NCI-H146 (cell line): Measurements from ENCODE around the gene ARHGEF19.
"Not testable (repeated sequence)": the region's sequence is repeated elsewhere in the genome, so short reads cannot be mapped to it uniquely, and the experiment has no call there.

Experiments used
- DNase-seq: peaks from one replicate; lab custom pipeline; 2025; lab: John Stamatoyannopoulos, UW

Gene ARHGEF19

DNA sequence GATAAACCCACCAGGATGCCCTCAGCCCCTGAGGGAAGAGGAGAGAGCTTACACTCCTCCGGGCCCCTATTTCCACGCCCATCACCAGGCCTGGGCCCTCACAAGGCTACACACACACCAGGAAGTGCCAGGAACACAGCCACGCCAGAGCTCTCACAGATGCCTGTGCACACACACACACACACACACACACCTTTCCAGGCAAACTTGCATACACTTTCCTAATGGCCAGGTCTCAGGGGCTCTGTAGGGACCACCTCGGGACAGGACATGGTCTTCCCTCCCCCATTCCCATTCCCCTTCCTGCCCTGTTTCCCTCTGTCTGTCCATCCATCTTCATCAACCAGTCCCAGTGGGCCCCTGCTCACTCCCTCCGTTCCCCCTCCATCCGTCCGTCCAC, 46.9 kb downstream of the ARHGEF19 start:
- no peak for DNase-seq

DNA sequence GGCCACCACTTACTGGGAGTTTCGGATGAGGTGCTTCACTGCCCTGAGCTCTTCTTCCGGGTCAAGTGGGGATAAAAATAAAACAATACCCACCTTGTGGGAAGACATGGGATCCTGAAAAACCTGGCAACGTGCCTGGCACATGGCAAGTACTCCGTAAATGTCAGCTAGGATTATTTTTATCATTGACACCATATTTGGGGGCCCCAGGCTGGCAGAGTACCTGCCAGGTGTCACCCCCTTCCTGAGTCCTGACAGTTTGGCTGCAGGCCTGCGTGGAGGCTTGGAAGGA, 47.4 kb downstream of the ARHGEF19 start:
- no peak for DNase-seq

DNA sequence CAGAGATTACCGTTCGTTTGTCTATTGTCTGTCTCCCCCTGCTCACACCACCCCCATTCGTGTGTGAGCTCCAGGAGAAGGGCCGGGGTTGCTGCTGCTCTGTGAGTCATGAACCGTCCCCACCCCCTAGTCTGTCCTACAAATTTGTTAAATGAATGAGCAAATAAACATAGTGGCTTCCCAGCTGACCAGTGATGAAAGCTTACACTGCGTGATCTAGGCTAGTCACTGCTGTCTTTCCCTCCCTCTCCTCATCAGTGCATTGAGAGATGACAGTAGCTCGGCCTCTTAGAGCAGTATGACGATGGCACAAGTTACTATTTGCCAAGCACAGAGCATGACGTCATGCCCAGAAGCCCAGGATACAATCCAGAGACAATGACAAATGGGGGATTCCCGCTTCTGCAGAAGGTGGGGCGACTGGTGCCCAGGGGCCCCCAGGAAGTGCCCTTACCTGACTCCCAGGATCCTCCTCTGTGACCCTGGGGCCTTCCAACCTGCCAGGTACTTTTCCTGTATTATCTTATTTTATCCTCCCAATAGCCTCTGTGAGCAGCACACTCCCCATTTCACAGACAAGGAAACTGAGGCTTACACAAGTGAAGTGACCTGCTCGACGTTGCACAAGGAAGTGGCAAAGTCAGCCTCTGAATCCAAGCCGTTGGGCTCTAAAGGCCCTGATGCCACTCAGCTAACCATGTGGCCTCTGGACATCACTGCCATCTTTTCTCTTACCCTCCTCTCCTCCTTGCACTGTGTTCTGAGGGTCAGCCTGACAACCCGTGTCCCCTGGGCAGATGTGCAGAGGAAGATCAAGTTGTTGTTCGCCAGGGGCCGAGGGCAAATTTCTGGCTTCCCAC, 48.0 kb downstream of the ARHGEF19 start:
- DNase-seq = peak; percentile 93

DNA sequence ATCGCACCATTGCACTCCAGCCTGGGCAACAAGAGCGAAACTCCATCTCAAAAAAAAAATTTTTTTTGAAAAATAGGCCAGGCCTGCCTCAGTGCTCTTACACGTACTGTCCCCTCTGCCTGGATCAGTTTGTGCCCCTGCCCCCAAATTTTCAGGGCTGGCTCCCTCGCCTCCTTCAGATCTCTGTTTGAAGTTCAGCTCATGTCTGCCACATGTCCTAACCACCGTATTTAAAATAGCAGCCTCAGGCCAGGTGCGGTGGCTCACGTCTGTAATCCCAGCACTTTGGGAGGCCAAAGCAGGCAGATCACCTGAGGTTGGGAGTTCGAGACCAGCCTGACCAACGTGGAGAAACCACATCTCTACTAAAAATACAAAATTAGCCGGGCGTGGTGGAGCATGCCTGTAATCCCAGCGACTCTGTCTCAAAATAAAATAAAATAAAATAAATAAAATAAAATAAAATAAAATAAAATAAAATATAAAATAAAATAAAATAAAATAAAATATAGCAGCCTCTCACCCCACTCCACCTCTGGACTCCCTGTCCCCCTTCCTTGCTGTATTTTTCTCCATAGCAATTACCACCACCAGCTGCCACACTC, 48.7 kb downstream of the ARHGEF19 start:
- DNase-seq = not testable (repeated sequence)

DNA sequence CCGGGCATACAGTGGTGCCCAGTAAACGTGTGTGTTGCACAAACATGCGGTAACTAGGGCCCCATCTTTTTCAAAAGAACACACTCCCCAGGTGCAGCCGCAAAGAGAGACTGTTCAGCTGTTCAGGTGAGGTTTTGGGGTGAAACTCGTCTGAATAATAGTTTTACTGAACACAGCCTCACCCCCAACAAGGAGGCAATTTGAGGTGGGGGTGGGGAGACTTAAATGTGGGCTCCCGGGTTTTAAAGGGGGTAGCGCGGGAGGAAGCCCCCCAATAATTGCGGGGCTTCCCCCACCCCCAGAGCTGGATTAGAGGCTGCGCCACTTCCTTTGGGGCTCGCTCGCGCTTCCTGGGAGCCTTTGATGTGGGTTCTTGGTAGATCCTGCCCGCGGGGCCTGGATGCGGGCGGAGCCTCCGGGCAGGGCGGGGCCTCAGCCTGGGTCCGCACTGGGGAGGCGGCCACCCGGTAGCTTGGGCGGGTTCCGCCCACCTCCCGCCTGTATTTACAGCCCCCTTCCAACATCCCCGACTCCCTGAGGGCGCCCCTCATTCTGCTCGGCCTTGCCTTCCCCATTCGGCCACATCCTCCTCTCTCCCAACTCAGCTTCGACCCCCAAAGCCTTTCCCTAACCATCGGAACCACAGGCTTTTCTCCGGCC, 50.2 kb downstream of the ARHGEF19 start:
- DNase-seq = no peak

DNA sequence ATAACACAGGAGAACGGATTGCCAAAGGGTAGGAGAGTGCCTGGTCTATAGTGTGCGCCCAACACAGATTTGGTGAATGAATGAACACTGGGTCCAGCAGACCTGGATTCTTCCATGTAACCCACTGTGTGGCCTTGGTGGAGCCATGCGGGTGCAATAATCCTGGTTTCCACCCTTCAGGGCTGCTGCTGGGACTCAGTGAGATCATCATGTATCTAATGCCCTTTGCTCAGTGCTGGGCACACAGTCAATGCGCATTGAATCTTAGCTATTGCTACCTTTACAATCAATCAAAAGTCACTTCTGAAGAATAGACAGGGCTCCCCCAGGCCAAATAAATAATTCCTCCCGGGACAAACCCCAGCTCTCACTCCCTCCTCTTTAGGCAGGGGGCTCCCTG, 50.7 kb downstream of the ARHGEF19 start:
- no peak for DNase-seq

DNA sequence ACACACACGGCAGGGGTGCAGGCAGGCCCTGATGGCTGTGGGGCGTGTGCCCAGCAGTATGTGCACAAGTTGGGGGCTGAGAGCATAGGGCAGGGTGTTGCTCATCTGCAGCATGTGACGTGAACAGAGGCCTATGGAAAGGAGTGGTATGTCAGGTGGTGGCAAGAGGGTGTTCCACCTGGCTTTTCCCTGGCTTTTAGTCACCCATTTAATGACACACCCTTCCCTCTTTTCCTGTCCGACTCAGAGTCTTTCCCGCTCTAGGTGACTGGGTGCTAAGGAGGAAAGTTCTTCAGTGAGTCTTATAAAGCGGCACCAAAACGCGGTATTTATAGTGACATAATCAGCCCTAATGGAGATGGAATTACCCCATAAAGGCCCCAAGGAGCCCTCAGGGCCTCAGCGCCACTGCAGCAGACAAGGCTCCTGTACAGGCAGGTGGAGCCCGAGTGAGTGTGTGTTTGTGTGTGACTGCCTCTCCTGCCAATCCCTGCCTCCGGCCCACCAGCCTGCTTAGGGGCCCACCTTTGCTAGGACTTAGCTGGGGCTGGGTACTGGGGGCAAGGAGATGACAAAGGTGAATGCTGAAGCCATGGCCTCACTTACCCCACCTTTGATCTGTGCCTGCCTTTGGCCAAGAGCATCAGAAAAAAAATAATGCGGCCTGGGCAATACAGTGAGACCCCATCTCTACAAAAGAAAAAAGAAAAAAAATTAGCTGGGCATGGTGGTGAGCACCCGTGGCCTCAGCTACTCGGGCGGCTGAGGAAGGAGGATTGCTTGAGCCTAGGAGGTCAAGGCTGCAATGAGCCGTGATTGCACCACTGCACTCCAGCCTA, 53.2 kb downstream of the ARHGEF19 start:
- DNase-seq = no peak

DNA sequence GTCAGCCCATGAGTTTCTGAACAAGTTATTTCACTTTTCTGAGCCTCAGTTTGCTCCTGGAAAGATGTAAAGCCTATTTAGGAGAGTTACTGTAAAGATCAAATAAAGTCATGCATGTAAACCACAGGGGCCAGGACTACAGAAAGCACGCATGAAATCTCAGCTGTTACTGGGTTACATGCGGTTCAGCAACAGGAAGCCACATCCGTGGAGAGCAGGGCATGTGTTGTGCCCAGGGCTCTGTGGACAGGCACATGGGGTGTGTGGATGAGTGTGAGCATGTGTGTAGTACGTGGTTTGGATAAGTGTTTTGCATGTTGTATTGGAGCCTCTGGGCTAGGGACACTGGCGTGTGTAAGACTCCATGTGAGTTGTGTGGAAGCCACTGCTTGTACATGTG, 54.4 kb downstream of the ARHGEF19 start:
- DNase-seq = no peak

DNA sequence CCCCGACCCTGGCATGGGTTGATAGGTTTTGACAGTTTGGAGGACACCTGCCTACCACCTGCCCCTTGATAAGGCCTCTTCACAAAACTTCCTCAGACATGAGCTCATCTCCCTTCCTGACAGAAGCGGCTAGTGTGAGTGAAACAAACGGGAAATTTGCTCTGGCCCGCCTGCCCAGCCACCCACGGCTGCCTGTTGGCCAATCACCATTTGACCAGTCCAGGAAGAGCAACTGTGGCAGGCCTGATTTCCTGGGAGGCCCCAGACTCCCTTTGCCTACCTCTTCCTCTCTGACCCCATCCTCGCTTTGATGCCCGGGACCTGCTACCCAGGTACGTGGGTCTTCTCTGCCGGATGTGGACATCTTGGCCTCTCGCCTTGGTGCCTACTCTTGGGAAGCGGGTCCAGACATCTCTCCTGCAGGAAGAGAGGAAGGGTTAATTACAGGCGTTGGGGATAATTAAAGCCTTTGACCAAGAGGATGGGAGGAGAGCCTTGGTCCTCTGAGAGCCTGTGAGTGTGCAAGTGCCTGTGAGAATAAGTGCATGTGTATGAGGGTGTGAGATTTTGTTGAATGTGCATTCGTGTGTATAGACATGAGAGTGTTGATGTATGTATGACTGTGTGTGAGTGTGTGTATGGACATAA, 55.5 kb downstream of the ARHGEF19 start:
- DNase-seq = no peak

DNA sequence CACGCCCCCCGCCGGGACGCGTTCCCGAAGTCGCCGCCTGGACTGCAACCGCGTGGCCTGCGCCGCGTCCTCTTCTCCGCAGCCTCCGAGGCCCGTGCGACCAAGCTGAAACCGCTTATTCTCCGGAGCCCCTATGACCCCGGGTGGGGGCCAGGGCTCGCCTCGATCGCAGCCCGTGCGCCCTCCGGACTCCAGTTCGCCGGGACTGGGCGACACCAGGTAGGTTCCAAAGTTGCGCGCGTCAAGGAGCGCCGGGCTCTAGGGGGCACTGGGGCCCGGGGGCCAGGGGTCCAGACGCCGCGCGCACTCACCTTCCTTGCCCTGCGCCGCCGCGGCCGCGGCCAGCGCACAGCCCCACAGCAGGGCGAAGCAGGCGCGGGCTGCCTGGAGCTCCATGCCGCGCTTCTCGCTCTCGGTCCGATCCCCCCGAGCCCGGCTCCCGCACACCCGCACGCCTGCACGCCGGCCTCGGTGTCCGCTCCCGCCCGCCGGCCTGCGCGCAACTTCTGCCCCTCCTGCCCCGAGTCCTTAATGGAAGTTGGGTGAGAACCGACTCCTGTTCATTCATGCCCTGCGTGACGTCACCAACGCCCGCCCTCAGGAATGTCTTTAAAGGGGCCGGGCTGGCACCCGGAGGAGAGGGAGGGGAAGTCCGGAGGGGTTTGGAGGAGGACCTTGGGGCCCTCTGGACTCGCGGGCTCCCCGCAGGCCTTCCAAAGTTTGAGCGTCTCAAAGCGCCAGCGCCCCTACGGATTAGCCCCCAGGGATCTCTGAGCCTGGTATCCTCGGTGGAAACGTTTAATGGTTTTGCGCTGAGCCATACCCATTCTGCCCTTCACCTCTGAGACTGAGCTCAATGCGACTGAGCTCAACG, 56.7 kb downstream of the ARHGEF19 start, which contains the start of gene EPHA2:
TSS of gene EPHA2 (minus strand) at position 533 of the 874 bp plus-strand sequence. CDS start at position 396, 137 bp downstream.
- DNase-seq = peak; percentile 40

DNA sequence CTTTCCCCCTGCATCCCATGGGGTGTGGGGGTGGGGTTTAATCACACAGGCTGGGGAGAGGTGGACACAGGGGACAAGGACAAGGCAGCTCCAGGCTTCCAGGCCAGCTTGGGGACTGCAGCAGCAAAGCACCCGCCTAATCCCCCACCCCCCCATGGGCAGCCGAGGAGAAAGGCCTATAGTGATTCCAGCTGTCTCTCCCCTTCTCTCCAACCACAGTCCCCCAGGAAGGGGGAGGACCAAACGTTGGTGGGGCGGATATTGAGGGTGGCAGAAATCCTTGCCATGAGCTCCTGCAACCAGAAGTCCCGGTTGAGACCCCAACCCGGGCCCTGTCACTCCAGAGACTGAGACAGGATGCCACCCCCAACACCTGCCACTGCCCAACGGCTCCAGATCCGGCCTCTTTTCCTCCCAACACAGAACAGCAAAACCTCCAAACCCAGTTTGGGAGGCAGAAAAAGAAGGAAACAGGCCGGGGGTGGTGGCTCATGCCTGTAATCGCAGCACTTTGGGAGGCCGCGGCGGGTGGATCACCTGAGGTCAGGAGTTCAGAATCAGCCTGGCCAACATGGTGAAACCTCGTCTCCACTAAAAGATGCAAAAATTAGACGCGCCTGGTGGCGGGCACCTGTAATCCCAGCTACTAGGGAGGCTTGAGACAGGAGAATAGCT, 58.3 kb downstream of the ARHGEF19 start:
- DNase-seq = no peak

DNA sequence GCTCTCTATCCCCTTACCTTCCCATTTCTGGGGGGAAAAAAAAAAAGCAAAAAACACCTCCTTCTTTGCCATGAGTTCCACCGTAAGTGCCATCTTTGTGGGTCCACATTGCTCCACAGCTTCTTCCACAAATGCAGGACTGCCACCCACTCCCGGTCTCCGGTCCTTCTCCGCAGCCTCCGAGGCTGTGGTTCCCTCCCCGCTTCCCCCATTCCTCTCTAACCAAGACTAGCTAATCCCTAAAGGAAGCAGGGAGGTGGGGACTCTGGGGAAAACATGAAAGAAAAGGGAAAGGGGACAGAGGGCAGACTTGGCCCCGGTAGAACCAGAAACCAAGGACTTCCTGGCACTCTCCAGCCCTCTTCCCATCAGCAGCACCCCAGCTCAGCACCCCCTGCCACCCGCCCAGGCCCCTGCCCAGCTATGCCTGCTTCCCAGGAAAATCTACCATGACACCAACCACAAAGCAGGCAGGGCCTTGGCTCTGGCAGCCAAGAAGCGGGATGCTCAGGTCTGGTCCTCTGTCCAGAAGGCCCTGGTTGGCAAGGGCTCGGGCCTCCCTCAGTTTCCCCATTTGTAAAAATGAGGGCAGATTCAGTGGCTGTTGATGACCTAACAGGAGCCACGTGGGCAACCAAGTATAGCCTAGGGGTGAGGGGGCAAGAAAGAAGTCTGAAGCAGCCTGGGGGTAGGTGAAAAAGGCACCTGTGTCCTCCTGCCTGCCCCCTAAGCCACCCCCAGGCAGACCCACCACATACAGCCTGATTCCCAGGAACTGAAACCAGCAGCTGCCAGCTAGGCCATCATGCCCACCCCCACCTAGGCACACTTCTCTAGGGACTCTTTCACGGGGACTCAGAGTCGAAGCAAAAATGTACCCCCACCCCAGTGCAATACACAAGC, 59.1 kb downstream of the ARHGEF19 start:
- DNase-seq = no peak

DNA sequence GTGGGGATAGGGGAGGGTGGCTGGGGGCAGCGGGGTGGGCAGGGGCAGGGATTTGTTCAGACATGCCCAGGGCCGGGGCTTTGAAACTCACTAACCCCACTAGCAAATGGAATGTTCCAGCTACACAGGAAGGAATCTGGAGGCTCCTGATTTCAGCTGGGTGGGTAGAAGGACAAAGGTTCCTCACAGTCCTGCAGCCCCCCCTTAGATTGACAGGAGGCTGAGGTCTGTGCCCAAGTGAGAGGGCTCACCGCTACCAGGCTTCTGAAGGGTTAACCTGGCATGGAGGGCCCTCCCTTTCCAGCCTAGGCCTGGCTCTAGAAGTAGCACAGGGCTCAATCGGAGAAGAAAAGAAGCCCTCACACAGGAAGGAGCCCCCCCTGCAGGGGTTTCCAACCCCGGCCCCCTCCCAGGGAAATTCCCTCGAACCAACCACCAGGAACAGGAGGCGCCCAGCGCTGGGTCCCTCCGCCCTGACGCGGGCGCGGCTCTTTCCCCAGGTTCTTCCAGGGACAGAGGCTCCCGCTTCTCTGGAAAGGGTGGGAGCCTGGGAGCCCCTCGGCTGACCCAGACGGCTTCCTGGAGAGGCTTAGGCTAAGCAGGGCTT, 59.9 kb downstream of the ARHGEF19 start:
- no peak for DNase-seq

DNA sequence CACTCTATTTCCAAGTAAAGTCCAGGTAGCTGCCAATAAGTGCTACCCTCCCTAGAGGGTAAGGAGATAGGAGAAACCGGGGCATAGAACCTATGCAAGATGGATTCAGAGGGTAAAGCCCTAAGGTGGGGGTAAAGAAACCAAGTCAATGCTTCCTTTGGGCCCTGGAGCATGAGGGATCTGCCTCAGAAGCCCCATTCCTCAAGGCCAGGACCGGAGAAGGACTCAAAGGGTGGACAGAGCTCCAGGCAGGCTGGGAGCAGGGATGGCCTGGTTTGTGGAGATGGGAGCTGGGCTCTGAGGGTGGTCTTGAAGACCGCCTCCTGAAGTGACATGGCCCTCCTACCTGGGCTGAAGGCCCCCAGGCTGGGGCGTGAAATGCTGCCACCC, 60.5 kb downstream of the ARHGEF19 start:
- DNase-seq = no peak

DNA sequence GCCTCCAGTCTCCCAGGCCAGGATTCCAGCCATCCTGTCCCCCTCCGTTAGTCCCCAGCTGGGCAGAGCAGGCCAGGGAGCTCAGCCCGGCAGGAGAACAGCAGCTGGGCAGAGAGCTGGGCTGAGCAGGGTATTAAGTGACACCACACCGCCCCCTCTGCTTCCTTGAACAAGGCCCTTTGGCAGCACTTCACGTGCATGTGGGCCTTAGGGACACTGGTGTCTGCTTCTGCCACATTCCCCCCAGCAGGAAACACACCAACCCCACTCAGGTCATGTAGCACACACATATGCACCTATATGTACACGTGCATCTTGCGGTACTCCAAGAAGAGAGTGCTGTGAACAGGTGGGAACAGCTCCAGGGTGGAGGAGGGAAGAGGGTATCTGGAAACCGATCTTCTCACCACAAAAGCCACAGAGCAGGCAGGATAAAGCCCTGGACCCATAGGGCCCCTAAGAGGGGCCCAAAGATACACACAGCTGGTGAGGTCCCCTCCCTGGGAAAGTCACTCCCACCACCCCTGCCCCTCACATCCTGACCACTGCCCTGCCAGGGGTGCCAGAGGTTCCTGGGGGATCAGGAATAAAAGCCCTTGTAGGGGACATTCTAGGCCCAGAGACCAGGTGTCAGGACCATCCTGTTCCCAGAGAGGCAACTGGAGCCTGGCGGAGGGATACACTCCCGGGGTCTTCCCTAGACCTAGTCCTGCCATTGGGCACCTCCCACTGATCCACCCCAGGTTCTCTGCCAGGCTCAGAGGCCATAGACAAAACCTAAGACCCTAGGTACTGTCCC, 61.1 kb downstream of the ARHGEF19 start:
- no peak for DNase-seq

DNA sequence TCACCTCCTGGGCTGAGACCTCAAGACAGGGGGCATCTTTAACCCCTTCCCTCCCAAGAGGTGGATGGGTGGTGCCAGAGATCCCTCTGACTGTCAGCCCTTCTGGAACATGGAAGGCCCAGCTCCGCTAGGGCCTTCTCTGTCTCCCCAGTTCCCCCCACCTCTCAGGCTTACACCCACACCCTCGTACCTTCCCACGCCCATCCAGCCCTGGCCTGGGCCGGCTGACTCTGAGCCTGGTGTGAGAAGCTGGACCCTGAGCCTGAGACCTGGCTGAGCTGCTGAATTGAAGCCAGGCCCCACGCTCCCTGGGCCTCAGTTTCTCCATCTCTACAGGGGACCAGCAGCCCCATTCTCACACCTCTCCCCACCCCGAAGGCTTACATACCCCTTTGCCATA, 61.9 kb downstream of the ARHGEF19 start:
- DNase-seq = no peak

DNA sequence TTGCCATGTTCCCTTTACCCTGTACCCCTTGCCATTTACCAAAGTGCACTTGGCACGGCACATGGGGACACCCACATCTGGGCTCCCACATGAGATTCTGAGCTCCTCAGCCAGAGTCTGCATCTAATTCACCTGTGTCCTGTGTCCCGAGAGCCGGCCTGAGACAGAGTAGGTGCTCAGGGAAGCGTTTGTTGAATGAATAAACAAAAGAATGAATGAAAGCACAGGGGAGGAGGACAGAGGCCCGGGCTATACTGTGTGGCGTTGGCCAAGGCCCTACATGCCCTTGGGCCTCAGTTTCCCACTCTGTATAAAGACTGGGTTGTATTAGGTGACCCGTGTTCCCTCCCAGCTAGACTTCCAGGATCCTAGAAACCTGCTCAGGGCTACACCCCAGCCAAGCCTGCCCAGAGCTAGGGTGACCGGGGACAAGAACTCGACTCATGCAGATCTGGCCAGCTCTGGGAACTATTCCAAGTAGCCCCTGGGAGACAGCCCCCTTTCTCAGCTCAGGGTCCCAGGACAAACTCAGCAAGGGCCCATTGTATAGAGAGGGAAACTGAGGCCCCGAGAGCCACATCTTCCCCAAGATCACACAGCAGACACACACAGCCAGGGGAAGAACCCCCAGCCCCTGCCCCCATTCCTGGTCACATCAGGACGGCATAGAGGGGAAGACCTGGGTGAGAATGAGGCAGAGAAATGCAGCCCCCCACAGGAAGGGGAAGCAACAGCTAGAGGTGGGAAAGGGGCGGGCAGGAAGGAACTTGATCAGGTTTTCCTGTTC, 62.6 kb downstream of the ARHGEF19 start:
- no peak for DNase-seq
